ENCODE measurements around the gene ACOX2. TPM values are rescaled to one million over a fixed set of nuclear protein-coding genes. Genes with fewer than 3 reads are reported as not detected.

The ACOX2 gene
- total and polyA plus RNA-seq, 2 of the 13 experiments (the other 11 are each of a cell fraction or from before 2014, with no cell fraction given), result 42.6 to 98.5 TPM

DNA sequence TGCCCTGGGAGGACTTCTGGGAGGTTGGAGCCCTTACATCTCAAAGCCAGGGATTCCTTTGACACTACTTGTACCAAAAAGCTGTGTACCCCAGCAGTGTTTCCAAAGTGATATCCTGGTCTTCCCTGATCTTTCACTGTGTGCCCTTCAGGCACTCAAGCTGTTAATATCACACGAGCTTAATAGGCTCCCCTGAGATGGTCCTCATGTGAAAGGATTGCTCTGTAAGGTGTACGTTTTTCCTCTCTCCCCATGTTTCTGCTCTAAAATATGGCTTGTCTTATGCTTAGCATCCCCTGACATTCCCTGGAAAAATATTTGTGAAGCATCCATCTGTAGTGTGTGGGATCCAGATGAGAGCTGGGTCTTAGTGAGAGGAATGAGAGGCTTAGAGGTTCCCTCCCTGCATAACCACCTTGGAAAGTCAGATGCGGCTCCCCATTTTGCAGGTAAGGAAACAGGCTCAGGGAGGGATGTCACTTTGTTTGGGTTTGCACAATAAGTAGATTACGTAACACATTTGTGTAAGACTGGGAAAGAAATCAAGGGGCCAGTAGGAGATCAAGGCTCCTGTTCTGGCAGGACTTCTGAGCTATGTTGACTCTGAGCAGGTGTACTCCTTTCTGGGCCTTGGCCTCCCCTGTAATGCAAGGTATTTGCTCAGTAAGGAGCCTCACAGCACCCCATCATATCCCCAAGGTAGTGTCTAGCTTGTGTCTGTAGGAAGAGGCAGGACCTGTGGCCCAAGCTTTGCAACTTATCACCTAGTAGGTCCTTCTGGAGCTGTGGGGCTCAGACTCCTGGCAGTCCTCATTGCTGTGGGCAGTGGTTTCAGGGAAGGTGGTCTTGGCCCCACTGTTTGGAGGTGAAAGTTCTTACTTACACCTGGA lies 667 bp upstream of the ACOX2 start (continued):
- TF ChIP-seq, protein P1, sequence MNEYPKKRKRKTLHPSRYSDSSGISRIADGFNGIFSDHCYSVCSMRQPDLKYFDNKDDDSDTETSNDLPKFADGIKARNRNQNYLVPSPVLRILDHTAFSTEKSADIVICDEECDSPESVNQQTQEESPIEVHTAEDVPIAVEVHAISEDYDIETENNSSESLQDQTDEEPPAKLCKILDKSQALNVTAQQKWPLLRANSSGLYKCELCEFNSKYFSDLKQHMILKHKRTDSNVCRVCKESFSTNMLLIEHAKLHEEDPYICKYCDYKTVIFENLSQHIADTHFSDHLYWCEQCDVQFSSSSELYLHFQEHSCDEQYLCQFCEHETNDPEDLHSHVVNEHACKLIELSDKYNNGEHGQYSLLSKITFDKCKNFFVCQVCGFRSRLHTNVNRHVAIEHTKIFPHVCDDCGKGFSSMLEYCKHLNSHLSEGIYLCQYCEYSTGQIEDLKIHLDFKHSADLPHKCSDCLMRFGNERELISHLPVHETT (CRISPR knock-in tag; conservative IDR thresholded peaks at IDR 0.05), result no peak
- no peak for TF ChIP-seq ATM (IDR thresholded peaks at IDR 0.05; ENCODE audit: borderline replicate concordance)
- TF ChIP-seq ATF7 (IDR thresholded peaks at IDR 0.05), result peak; percentile 31; the same call in 1 of the 2 replicates
- TF ChIP-seq ATF7 (CRISPR knock-in tag; IDR thresholded peaks at IDR 0.05), result no peak
- no peak for TF ChIP-seq CCDC6 (CRISPR knock-in tag; IDR thresholded peaks at IDR 0.05)
- TF ChIP-seq KDM3A (CRISPR knock-in tag; IDR thresholded peaks at IDR 0.05; ENCODE audit: low read depth), result no peak
- no peak for TF ChIP-seq NPAS2 (CRISPR knock-in tag; IDR thresholded peaks at IDR 0.05; ENCODE audit: borderline replicate concordance)
- TF ChIP-seq NFKB2 (CRISPR knock-in tag; IDR thresholded peaks at IDR 0.05; ENCODE audit: borderline replicate concordance), result no peak
- no peak for TF ChIP-seq STAT5B (CRISPR knock-in tag; IDR thresholded peaks at IDR 0.05)
- TF ChIP-seq, protein P2, sequence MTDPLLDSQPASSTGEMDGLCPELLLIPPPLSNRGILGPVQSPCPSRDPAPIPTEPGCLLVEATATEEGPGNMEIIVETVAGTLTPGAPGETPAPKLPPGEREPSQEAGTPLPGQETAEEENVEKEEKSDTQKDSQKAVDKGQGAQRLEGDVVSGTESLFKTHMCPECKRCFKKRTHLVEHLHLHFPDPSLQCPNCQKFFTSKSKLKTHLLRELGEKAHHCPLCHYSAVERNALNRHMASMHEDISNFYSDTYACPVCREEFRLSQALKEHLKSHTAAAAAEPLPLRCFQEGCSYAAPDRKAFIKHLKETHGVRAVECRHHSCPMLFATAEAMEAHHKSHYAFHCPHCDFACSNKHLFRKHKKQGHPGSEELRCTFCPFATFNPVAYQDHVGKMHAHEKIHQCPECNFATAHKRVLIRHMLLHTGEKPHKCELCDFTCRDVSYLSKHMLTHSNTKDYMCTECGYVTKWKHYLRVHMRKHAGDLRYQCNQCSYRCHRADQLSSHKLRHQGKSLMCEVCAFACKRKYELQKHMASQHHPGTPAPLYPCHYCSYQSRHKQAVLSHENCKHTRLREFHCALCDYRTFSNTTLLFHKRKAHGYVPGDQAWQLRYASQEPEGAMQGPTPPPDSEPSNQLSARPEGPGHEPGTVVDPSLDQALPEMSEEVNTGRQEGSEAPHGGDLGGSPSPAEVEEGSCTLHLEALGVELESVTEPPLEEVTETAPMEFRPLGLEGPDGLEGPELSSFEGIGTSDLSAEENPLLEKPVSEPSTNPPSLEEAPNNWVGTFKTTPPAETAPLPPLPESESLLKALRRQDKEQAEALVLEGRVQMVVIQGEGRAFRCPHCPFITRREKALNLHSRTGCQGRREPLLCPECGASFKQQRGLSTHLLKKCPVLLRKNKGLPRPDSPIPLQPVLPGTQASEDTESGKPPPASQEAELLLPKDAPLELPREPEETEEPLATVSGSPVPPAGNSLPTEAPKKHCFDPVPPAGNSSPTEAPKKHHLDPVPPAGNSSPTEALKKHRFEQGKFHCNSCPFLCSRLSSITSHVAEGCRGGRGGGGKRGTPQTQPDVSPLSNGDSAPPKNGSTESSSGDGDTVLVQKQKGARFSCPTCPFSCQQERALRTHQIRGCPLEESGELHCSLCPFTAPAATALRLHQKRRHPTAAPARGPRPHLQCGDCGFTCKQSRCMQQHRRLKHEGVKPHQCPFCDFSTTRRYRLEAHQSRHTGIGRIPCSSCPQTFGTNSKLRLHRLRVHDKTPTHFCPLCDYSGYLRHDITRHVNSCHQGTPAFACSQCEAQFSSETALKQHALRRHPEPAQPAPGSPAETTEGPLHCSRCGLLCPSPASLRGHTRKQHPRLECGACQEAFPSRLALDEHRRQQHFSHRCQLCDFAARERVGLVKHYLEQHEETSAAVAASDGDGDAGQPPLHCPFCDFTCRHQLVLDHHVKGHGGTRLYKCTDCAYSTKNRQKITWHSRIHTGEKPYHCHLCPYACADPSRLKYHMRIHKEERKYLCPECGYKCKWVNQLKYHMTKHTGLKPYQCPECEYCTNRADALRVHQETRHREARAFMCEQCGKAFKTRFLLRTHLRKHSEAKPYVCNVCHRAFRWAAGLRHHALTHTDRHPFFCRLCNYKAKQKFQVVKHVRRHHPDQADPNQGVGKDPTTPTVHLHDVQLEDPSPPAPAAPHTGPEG (CRISPR knock-in tag; IDR thresholded peaks at IDR 0.05), result no peak
- TF ChIP-seq ZNF431 (CRISPR knock-in tag; IDR thresholded peaks at IDR 0.05; ENCODE audit: borderline replicate concordance, low read depth), result no peak
- TF ChIP-seq BCL6 (CRISPR knock-in tag; IDR thresholded peaks at IDR 0.05), result no peak
- TF ChIP-seq ZNF30 (CRISPR knock-in tag; IDR thresholded peaks at IDR 0.05), result no peak
- no peak for TF ChIP-seq ZNF775 (CRISPR knock-in tag; IDR thresholded peaks at IDR 0.05; ENCODE audit: borderline replicate concordance)
- TF ChIP-seq ZZZ3 (CRISPR knock-in tag; IDR thresholded peaks at IDR 0.05; ENCODE audit: borderline replicate concordance), result no peak
- TF ChIP-seq MTF2 (CRISPR knock-in tag; IDR thresholded peaks at IDR 0.05; ENCODE audit: borderline replicate concordance), result no peak
- TF ChIP-seq, protein P3, sequence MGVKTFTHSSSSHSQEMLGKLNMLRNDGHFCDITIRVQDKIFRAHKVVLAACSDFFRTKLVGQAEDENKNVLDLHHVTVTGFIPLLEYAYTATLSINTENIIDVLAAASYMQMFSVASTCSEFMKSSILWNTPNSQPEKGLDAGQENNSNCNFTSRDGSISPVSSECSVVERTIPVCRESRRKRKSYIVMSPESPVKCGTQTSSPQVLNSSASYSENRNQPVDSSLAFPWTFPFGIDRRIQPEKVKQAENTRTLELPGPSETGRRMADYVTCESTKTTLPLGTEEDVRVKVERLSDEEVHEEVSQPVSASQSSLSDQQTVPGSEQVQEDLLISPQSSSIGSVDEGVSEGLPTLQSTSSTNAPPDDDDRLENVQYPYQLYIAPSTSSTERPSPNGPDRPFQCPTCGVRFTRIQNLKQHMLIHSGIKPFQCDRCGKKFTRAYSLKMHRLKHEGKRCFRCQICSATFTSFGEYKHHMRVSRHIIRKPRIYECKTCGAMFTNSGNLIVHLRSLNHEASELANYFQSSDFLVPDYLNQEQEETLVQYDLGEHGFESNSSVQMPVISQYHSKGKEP (CRISPR knock-in tag; IDR thresholded peaks at IDR 0.05), result no peak
- TF ChIP-seq ZNF644 (CRISPR knock-in tag; IDR thresholded peaks at IDR 0.05; ENCODE audit: low read depth), result no peak
- no peak for TF ChIP-seq ZBTB21 (CRISPR knock-in tag; IDR thresholded peaks at IDR 0.05)
- TF ChIP-seq ZNF354B (CRISPR knock-in tag; IDR thresholded peaks at IDR 0.05), result no peak; the same call in 1 of the 2 replicates
- TF ChIP-seq, protein P4, sequence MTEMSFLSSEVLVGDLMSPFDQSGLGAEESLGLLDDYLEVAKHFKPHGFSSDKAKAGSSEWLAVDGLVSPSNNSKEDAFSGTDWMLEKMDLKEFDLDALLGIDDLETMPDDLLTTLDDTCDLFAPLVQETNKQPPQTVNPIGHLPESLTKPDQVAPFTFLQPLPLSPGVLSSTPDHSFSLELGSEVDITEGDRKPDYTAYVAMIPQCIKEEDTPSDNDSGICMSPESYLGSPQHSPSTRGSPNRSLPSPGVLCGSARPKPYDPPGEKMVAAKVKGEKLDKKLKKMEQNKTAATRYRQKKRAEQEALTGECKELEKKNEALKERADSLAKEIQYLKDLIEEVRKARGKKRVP (CRISPR knock-in tag; IDR thresholded peaks at IDR 0.05), result peak in 1 of 2 experiments; percentile 38; a peak in 2 of 4 replicates
